HG03045 (cell line): Measurements from ENCODE around the gene PPIP5K2.
A peak's percentile ranks its signal among the peaks of the same experiment; 100 is the strongest.

ENCODE experiments used
- ATAC-seq: cut with Tn5 transposase; IDR thresholded peaks from one replicate; pipeline ENCODE4 v1.9.1; 2021; ENCODE audit warnings: mild to moderate bottlenecking, moderate library complexity; ENCODE audit not compliant: unreplicated experiment

Gene PPIP5K2

GRCh38 chr5:103235891-103236290 lies 115.8 kb downstream of the PPIP5K2 start:
- ATAC-seq, result no peak

GRCh38 chr5:103237778-103238177 lies 117.7 kb downstream of the PPIP5K2 start:
- ATAC-seq, result no peak

- no peak for ATAC-seq
These were observed 123.6 kb downstream of the PPIP5K2 start for GRCh38 chr5:103243665-103244064.

- no peak for ATAC-seq
These were observed 124.3 kb downstream of the PPIP5K2 start for GRCh38 chr5:103244398-103244797.

GRCh38 chr5:103245761-103246160 lies 125.7 kb downstream of the PPIP5K2 start:
- no peak for ATAC-seq

GRCh38 chr5:103247118-103247517 lies 127.0 kb downstream of the PPIP5K2 start:
- no peak for ATAC-seq

GRCh38 chr5:103249068-103249467 lies 129.0 kb downstream of the PPIP5K2 start:
- ATAC-seq, result no peak

GRCh38 chr5:103254921-103255320 lies 134.8 kb downstream of the PPIP5K2 start:
- ATAC-seq, result no peak

GRCh38 chr5:103255691-103256090 lies 135.6 kb downstream of the PPIP5K2 start:
- ATAC-seq, result no peak

GRCh38 chr5:103256178-103256577 lies 136.1 kb downstream of the PPIP5K2 start:
- no peak for ATAC-seq

GRCh38 chr5:103258368-103258956 lies 138.4 kb downstream of the PPIP5K2 start, which contains the start of gene MACIR:
MACIR (plus strand) TSS chr5:103258763; CDS start chr5:103275920, 17,157 bp downstream.
- ATAC-seq, result peak; percentile 83

- peak; percentile 41 for ATAC-seq
These were observed 139.0 kb downstream of the PPIP5K2 start for GRCh38 chr5:103258957-103259704.

- ATAC-seq, result no peak
These were observed 139.7 kb downstream of the PPIP5K2 start for GRCh38 chr5:103259705-103260355.

- peak; percentile 25 for ATAC-seq
These were observed 140.8 kb downstream of the PPIP5K2 start for GRCh38 chr5:103260951-103261350.
